GM19025 (cell line): ENCODE data around the gene UGT1A1.

Experiments used
- ATAC-seq: cut with Tn5 transposase; IDR thresholded peaks from one replicate; pipeline ENCODE4 v1.9.1; 2021; ENCODE audit warnings: mild to moderate bottlenecking, low read depth, moderate library complexity; ENCODE audit not compliant: unreplicated experiment

Gene UGT1A1

DNA sequence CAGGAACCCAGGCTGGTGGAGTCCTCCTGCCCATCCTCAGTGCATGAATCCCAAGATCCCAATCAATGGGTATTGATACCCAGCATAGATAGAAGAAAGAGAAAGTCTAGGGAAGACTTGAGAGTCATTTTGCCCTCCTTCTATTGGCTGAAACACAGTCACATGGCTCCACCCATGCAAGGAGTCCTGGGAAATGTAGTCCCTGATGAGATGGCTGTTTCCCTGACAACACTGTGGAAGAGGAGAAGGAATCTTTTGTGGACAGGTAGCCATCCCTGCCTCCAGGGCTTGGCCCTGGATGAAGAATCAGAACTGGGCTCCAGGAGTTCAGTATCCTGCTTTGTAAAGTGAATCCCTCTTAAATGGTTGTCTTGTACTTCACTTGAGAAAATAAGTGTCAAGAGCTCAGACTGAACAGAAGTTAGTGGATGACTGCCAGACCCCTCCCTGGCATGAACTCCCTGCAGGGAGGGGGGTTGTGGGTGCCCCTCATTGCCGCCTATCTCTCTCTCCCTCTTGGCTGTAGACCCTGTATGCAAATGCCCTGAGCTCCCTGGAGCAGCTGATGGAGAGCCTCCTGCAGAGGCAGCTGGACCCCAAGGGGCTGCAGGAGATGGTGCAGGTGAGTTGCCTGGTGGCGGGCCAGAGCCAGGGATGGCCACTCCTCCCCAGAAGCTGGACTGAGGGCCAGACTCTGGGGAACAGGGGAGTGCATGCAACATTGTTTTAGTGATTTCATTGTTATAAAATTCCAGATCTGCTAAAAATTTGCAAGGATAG is 54.2 kb downstream of the UGT1A1 start:
- ATAC-seq: no peak

- no peak for ATAC-seq
Observed at GRCh38 chr2:233815861-233816260, 55.8 kb downstream of the UGT1A1 start.

- ATAC-seq: no peak
Observed at GRCh38 chr2:233816334-233816733, 56.3 kb downstream of the UGT1A1 start.

DNA sequence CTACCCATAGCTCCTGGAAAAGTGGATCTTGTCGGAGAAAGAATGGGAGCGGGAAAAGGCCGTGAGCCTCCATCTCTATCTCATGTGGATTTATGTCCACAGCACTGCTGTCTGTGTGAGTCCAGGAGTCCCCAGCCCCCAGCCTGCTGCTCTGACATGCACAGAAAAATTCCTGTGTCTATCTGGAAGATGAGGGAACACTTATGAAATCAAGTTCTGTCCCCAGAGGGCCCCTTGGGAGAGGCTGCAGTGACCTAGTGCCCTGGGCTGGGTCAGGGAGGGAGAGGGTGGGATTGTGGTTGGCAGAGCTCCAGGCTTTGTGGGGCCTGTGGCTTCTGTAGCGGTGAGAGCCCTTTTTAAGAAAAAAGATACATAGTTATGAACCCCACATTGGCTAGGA is 56.7 kb downstream of the UGT1A1 start:
- no peak for ATAC-seq

DNA sequence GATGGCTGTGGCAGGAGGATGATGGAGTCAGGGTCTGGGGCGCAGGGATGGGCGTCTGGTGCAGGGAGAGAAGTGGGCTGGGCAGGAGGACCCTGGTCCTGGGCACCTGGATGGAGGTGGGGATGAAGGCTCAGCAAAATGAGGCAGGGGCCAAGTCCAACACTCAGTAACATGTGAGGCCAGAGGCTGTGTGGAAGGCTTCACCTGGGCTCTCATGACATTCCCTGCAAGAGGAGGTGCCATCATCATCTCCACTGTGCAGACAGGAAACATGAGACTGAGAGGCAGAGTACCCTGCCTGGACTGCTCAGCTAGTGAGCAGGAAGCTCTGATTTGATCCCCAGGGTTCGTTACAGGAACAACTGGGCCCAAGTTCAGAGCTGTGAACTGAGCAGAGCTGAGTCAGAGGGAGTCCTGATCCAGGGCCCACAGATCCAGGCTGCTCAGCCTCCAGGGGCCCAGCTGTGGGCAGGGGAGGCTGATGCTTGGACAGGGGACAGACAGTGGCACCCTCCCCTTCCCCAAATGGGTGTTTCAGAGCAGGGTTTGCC is 57.4 kb downstream of the UGT1A1 start:
- ATAC-seq: no peak

GRCh38 chr2:233817995-233818638 is 58.0 kb downstream of the UGT1A1 start:
- no peak for ATAC-seq

GRCh38 chr2:233818639-233819621 is 58.9 kb downstream of the UGT1A1 start:
- no peak for ATAC-seq

DNA sequence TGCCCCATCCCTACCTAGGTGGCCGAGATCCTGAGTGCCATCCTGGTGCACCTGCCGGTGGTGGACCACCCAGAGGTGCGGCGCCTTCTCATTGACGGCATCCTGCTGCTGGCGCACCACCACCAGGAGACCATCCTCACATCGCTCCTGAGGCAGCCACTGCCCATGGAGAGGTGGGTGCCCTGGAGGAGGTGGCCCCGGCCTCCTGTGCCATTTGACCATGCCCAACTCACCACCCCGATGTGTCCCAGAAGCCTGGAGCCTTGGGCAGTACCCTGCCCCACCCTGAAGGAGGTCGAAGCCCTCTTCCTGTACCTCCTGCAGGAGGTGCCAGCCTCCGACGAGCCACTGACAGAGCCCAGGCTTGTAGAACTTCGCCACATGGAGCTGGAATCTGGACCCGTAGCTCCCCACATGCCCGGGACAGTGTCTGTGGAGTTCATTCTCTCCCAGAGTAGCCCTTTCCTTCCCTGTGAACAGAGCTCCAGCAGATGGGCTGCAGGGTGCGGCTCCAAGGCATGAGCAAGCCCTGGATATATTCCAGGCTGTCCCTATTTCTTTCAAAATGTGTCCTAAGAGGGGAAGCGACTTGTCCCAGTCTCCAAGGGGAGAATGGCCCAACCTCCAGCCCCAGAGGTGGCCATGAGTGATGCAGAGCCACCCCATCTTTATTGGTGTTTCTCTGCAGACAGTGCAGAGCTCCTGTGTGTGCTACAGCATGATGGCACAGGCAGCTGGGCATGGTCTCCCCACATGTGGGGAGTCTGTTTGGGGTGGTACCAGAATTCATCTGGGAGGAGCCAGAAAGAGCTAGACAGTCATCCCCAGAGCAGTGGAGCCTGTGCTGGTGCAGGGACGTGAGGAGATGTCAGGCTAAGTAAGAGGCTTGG is 60.1 kb downstream of the UGT1A1 start:
- ATAC-seq: no peak

DNA sequence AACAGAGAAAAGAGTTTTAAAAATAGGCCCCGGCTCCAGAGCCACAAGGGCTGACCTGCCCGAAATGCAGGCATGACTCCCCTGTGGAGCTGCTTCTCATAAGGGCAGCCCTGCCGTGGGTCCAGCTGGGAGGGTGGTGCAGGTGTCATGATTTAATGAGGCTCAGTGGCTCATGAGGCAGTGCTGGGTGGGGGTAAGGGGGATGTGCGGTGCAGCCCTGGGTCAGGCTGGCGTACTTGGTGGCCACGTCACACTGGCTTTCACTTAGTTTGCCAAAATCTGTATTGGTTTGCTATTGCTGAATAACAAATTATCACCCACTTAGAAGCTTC is 60.7 kb downstream of the UGT1A1 start:
- ATAC-seq: no peak

DNA sequence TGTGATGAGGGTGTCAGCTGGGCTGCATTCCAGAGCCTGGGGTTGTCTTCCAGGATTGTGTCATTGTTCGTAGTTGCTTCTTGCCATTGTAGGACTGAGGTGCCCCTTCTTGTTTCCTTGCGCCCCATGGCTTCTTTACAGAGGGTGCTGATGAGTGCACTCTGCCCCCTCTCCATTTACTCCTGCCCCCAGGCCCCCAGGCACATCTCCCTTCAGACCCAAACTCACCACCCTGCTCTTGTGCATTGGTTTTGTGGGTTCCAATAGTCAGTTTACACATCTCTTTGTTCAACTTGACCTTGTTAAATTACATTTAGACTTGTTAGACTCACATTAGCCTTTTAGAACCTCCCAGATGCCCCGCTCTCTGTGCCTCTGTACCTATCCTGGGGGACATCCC is 61.1 kb downstream of the UGT1A1 start:
- no peak for ATAC-seq

DNA sequence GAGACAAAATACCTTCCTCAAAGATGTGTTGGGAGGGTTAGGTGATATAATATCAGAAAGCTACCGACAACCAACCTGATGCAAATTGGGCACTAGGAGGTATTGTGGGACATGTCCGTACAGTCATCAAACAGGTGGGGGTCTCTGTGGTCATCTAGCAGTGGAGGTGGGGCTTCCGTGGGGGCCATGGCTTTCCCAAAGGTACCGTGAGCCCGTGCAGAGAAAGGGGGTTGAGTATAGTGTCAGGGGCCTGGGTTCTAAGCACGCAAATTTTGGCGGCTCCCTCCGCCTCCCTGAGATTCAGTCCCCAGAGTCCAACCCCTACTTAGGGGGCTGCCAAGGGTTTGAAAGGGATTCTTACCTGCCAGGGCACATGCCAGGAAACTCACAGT is 61.6 kb downstream of the UGT1A1 start:
- no peak for ATAC-seq

- no peak for ATAC-seq
Observed at GRCh38 chr2:233822101-233822771, 62.2 kb downstream of the UGT1A1 start.
